Chondrocyte (in vitro differentiated cells): ENCODE results near the gene SLC25A13. TPM values are rescaled to one million over a fixed set of nuclear protein-coding genes. Genes with fewer than 3 reads are reported as not detected.

Source experiments
- DNase-seq: peaks from one replicate; pipeline ENCODE4 v3.0.0; 2021; ENCODE audit warnings: mixed read lengths, low spot score
- H3K27ac Mint-ChIP-seq: one replicate; pipeline ENCODE4 v1.8.0; 2021; ENCODE audit warnings: mild to moderate bottlenecking, moderate library complexity, mixed read lengths; ENCODE audit not compliant: unreplicated experiment
- H3K27me3 Mint-ChIP-seq: 2 replicates; pipeline ENCODE4 v1.8.0; 2021; ENCODE audit warnings: low read depth, mixed read lengths
- H3K36me3 Mint-ChIP-seq: 2 replicates; pipeline ENCODE4 v1.8.0; 2021; ENCODE audit warnings: low read depth, mixed read lengths
- H3K4me1 Mint-ChIP-seq: 2 replicates; pipeline ENCODE4 v1.8.0; 2021; ENCODE audit warnings: low read depth, mild to moderate bottlenecking, mixed read lengths
- H3K4me3 Mint-ChIP-seq: one replicate; pipeline ENCODE4 v1.8.0; 2021; ENCODE audit warnings: mild to moderate bottlenecking, moderate library complexity, mixed read lengths; ENCODE audit not compliant: unreplicated experiment
- H3K9me3 Mint-ChIP-seq: 2 replicates; pipeline ENCODE4 v1.8.0; 2021; ENCODE audit warnings: low read depth, mixed read lengths
- CTCF ChIP-seq: fragments of 200-600 bp; sonication (generic); IDR thresholded peaks from 2 replicates; pipeline ENCODE4 v1.5.0; 2021; ENCODE audit warnings: antibody characterized with exemption, mild to moderate bottlenecking, moderate library complexity
- total RNA-seq: library from RNA; stranded (reverse); gene quantifications from 3 replicates; pipeline ENCODE4 v1.2.1, GENCODE V29; 2021

Gene SLC25A13
- total RNA-seq, 1 donor from 2014 or later: 26.6 TPM

GRCh38 chr7:96120445-96121225 is 201.3 kb downstream of the SLC25A13 start:
- Mint-ChIP-seq H3K9me3 (no peaks in the 10 kb centered on the region), H3K27ac (no peak overlapping the region), H3K27me3 (no peaks in the 10 kb centered on the region), H3K36me3 (peaks cover 15% of the 10 kb centered on the region), H3K4me3 (no peak overlapping the region), H3K4me1 (peaks cover 2% of the 10 kb centered on the region)
- DNase-seq: no peak
- TF ChIP-seq CTCF: no peak

DNA sequence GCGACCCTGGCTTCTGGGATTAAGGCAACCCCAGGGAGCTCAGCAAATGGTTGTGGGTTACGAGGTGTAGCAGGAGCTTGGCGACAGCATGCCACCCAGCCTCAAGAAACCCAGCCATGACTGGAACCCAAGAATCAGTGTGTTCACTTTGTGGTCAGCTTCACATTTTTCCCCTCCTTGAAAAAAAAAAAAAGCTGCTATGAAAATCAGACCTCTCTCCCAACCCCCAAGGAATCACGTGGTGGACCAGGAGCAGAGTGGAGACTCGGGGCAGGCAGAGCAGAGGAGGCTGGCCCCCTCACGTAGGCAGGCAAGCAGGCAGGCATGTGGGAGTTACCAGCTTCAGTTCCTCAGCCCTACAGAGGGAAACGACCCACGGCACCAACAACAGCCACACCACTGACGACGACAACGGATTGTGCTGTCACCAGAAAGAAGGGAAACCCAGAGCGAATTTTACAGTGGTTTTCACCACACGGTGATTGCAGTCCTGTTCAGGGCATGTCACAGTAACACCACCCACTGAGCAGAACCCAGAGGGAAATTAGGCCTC is 203.4 kb downstream of the SLC25A13 start:
- peaks cover 2% of the 10 kb centered on the region for H3K4me1 Mint-ChIP-seq
- H3K4me3 Mint-ChIP-seq: no peak overlapping the region

DNA sequence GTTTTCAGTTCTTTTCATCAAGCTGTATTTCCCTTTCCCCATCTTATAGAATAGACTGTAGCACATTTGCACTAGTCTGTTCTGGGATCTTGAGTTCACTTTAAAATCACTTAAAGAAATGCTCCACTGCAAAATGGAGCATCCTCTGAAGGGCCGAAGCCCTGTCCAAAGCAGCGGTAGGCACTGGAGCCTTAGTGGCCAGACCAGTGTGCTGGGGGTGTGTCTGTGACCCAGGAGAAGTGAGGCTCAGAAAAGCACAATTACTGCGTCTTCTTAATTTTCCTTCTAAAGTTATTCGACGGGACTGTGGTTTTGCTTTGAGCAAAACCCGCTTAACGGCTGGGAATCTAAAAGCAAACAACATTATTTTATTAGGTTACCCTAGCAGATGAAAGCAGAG is 205.7 kb downstream of the SLC25A13 start:
- no peaks in the 10 kb centered on the region for H3K27me3 Mint-ChIP-seq
- H3K36me3 Mint-ChIP-seq: peaks cover 14% of the 10 kb centered on the region
- DNase-seq: no peak
- no peak overlapping the region for H3K27ac Mint-ChIP-seq
- H3K4me3 Mint-ChIP-seq: no peak overlapping the region
- peaks cover 2% of the 10 kb centered on the region for H3K4me1 Mint-ChIP-seq
- H3K9me3 Mint-ChIP-seq: peaks cover 11% of the 10 kb centered on the region
- TF ChIP-seq CTCF: no peak

More for the DNA sequence above, 203.4 kb downstream of the SLC25A13 start:
- Mint-ChIP-seq H3K27me3 (no peaks in the 10 kb centered on the region), H3K27ac (no peak overlapping the region), H3K36me3 (peaks cover 15% of the 10 kb centered on the region), H3K9me3 (no peaks in the 10 kb centered on the region)
- TF ChIP-seq CTCF: no peak
- no peak for DNase-seq

- TF ChIP-seq CTCF: no peak
- H3K9me3 Mint-ChIP-seq: peaks cover 21% of the 10 kb centered on the region
- H3K27ac Mint-ChIP-seq: no peak overlapping the region
- H3K4me1 Mint-ChIP-seq: peaks cover 2% of the 10 kb centered on the region
- H3K4me3 Mint-ChIP-seq: no peak overlapping the region
- H3K36me3 Mint-ChIP-seq: peaks cover 9% of the 10 kb centered on the region
- DNase-seq: no peak
- H3K27me3 Mint-ChIP-seq: no peaks in the 10 kb centered on the region
These were observed 207.7 kb downstream of the SLC25A13 start for GRCh38 chr7:96114190-96114589.

- no peak for TF ChIP-seq CTCF
These were observed 210.5 kb downstream of the SLC25A13 start for GRCh38 chr7:96111405-96111804.

More at GRCh38 chr7:96111405-96111804, 210.5 kb downstream of the SLC25A13 start:
- Mint-ChIP-seq H3K9me3 (peaks cover 21% of the 10 kb centered on the region), H3K27ac (no peak overlapping the region), H3K36me3 (peaks cover 7% of the 10 kb centered on the region), H3K4me3 (no peak overlapping the region), H3K27me3 (no peaks in the 10 kb centered on the region), H3K4me1 (no peaks in the 10 kb centered on the region)
- no peak for DNase-seq
